CD4-positive, alpha-beta T cell treated with Interleukin-17A for 4 hours (primary cell): Measurements from ENCODE around the gene DOCK7.
A peak's percentile ranks its signal among the peaks of the same experiment; 100 is the strongest.
"Not testable (repeated sequence)": the region's sequence is repeated elsewhere in the genome, so short reads cannot be mapped to it uniquely, and the experiment has no call there.

Experiments used
- DNase-seq: peaks from one replicate; pipeline ENCODE4 v3.0.0-alpha.2; 2020; ENCODE audit warnings: mixed read lengths

Gene DOCK7

GRCh38 chr1:62527346-62527745 is 160.8 kb downstream of the DOCK7 start:
- DNase-seq, result not testable (repeated sequence)

GRCh38 chr1:62523860-62524259 is 164.3 kb downstream of the DOCK7 start:
- no peak for DNase-seq

- DNase-seq, result no peak
These were observed 171.6 kb downstream of the DOCK7 start for GRCh38 chr1:62516600-62516999.

- no peak for DNase-seq
These were observed 173.3 kb downstream of the DOCK7 start for GRCh38 chr1:62514746-62515423.

GRCh38 chr1:62513013-62513412 is 175.2 kb downstream of the DOCK7 start:
- DNase-seq, result no peak

GRCh38 chr1:62509028-62509427 is 179.2 kb downstream of the DOCK7 start:
- no peak for DNase-seq

- peak; percentile 11 for DNase-seq
These were observed 179.9 kb downstream of the DOCK7 start for GRCh38 chr1:62508187-62508758.

- DNase-seq, result no peak
These were observed 188.0 kb downstream of the DOCK7 start for GRCh38 chr1:62500210-62500609.

GRCh38 chr1:62494137-62494536 is 194.0 kb downstream of the DOCK7 start:
- DNase-seq, result no peak

GRCh38 chr1:62493656-62494055 is 194.5 kb downstream of the DOCK7 start:
- DNase-seq, result no peak

GRCh38 chr1:62492521-62492920 is 195.7 kb downstream of the DOCK7 start:
- DNase-seq, result no peak

GRCh38 chr1:62487956-62488355 is 200.2 kb downstream of the DOCK7 start:
- no peak for DNase-seq

GRCh38 chr1:62484824-62485468 is 203.2 kb downstream of the DOCK7 start:
- DNase-seq, result no peak

GRCh38 chr1:62481681-62482080 is 206.5 kb downstream of the DOCK7 start:
- DNase-seq, result no peak

GRCh38 chr1:62476525-62477219 is 211.5 kb downstream of the DOCK7 start:
- DNase-seq, result no peak

GRCh38 chr1:62467092-62467491 is 221.1 kb downstream of the DOCK7 start:
- DNase-seq, result no peak

GRCh38 chr1:62462370-62462769 is 225.8 kb downstream of the DOCK7 start:
- no peak for DNase-seq

- peak; percentile 5 for DNase-seq
These were observed 230.2 kb downstream of the DOCK7 start for GRCh38 chr1:62457955-62458354.

- DNase-seq, result no peak
These were observed 235.2 kb downstream of the DOCK7 start for GRCh38 chr1:62452951-62453350.

GRCh38 chr1:62450301-62450700 is 237.9 kb downstream of the DOCK7 start:
- DNase-seq, result no peak

- no peak for DNase-seq
These were observed 239.8 kb downstream of the DOCK7 start for GRCh38 chr1:62448221-62448933.

GRCh38 chr1:62444701-62445100 is 243.5 kb downstream of the DOCK7 start:
- no peak for DNase-seq
